Left renal cortex interstitium (tissue), 4 donors: Measurements from ENCODE around the gene DNMT1. TPM values are rescaled to one million over a fixed set of nuclear protein-coding genes. Genes with fewer than 3 reads are reported as not detected.
"Not testable (repeated sequence)": the region's sequence is repeated elsewhere in the genome, so short reads cannot be mapped to it uniquely, and the experiment has no call there.

Experiments used
- DNase-seq, 4 donors: peaks; one replicate each; pipeline ENCODE4 v3.0.0-alpha.2; 2013; ENCODE audit warnings: low read depth in 4 of 4, low spot score in 2 of 4, missing footprints in 1 of 4
- polyA plus RNA-seq, 4 donors: library from polyadenylated mRNA; unstranded; fragments of 120-200 nt; gene quantifications; one replicate each; pipeline ENCODE4 v1.2.1, GENCODE V29; 2013; ENCODE audit not compliant: insufficient read length in 4 of 4

The DNMT1 gene
- polyA plus RNA-seq, 4 donors: 80.7 to 129 (median 108) TPM

DNA sequence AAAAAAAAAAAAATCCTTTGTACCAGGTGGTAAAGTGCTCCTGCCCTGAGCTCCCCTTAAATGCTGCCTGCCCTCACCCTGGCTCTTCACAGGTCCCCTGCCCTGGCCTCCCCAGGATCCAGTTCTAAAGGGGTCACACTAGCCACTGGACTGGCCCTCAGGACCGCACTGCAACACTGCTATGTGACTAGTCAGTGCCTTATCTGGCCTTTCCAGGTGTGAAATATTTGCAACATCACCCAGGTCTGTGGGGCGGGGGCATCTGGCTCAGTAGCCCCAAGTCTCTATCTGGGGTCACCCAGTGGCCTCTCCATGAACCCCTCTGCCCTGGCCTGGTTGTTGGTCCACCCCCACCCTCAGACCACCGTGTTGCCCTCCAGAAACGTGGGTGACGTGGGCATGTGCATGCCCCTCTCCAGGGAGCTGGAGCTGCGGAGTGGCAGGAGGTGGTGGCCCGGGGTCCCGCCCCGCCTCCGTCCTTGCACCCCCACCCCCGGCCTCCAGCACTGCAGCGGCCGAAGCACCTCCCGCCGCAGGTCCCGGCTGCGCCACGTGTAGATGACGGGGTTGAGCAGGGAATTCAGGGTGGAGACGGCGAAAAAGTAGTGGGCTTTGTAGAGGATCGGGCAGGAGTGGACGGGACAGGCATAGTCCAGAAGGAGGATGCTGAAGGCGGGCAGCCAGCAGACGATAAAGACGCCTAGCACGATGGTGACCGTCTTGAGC is 28.9 kb upstream of the DNMT1 start:
- DNase-seq: no peak

- no peak for DNase-seq
Measured at GRCh38 chr19:10222201-10222890, 27.6 kb upstream of the DNMT1 start.

DNA sequence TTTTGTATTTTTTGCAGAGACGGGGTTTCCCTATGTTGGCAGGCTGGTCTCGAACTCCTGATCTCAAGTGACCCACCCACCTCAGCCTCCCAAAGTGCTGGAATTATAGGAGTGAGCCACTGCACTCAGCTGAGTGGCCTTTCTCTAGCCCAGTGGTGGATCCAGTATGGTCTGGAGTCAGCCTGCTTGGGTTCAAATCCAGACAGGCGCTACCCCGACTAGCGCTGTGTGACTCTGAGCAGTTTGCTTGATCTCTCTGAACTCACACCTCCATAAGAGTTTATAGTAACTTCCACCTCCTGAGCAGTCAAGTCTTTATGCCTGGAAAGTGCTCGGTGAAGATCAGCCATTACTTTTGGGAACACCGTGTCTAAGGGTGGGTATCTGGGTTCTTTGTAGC is 25.9 kb upstream of the DNMT1 start:
- DNase-seq: no peak

DNA sequence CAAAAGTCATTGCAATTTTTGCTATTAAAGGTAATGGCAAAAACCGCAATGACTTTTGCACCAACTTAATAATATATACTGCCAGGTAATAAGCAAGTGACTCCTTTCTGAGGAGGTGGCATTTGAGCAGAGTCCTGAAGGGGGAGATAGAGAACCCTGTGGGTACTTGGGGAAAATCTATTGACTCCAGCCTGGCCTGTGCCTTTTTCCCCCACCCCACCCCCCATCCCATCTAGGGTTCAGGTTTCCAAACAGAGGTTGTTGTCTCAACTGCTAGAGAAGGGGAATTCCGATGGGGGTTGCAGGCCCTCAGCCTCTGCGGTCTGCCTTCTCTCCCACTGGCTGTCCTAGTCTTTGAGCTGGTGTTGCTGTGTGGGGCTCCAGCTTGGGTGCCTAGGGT is 24.9 kb upstream of the DNMT1 start:
- DNase-seq: no peak

- DNase-seq: no peak
Measured at GRCh38 chr19:10217085-10217484, 22.3 kb upstream of the DNMT1 start.

DNA sequence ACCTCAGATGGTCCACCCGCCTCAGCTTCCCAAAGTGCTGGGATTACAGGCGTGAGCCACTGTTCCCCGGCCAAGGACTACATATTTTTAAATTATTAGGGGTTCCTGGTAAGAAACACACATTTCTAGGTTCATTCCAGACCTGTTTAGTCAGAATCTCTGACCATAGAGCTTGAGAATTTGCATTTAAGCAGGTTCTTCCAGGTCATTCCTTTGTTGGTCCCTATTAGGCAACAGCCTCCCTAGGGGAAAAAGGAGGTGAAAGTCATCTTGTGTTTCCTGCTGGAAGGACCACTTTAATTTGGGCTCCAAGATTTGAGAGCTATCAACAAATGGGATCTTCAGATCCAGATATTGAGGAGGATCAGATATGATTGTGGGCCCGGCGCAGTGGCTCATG is 20.0 kb upstream of the DNMT1 start:
- DNase-seq: no peak

DNA sequence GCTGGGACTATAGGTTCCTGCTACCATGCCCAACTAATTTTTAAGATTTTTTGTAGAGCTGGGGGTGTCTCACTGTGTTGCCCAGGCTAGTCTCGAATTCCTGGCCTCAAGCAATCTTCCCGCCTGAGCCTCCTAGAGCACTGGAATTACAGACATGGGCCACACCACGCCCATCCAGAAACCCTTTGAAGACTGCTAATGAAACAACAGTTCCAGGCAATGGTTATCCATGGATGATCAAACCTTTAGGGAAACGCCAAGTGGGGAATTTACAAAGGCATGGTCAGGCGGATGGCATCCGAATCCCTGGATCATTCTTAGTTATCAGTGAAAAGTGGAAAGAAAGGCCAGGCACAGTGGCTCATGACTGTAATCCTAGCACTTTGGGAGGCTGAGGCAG is 16.9 kb upstream of the DNMT1 start:
- no peak for DNase-seq

DNA sequence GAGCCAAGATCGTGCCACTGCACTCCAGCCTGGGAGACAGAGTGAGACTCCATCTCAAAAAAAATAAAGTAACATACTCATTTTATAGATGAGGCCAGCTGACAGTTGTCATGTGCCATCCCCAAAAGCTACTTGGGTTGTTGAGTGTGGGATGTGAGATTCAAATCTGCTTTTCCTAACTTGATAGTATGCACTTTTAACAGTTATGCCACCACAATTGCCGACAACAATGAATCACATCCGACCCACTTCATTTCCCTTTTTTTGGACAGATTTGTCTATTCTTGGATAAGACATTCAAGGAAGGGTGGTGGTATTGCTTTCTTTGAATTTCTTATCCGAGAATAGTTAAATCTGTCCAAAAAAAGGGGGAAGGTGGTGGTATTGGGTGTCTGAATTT is 16.3 kb upstream of the DNMT1 start:
- no peak for DNase-seq

GRCh38 chr19:10209315-10209714 is 14.6 kb upstream of the DNMT1 start:
- no peak for DNase-seq

DNA sequence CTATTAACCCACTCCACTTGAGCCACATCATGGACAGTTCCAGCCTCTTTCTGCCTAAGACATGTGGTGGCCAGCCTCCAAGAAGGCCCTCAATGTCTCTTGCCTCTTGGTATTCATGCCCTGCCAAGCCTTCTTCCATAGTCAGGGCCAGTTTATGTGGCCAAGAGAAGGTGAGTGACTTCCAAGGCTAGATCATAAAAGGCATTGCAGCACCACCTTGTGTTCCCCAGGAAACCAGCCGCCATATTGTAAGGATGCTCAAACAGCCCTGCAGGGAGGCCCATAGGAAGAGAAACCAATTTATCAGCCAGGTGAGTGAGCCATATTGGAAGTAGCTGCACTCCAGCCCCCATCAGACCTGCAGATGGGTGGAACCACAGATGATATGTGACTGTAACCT is 12.3 kb upstream of the DNMT1 start:
- no peak for DNase-seq

GRCh38 chr19:10206226-10206885 is 11.6 kb upstream of the DNMT1 start:
- no peak for DNase-seq

DNA sequence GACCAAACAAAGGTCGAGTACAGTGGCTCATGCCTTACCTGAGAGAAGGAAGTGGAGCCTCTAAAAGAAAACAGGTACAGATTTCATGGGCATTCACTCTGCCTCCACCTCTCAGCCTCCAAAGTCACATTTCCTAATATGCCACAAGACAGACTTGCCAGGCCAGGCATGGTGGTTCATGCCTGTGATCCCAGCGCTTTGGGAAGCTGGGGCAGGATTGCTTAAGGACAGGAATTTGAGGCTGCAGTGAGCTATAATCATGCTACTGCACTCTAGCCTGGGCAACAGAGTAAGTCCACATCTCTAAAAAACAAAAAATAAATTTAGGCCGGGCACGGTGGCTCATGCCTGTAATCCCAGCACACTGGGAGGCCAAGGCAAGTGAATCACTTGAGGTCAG is 10.9 kb upstream of the DNMT1 start:
- DNase-seq: no peak

DNA sequence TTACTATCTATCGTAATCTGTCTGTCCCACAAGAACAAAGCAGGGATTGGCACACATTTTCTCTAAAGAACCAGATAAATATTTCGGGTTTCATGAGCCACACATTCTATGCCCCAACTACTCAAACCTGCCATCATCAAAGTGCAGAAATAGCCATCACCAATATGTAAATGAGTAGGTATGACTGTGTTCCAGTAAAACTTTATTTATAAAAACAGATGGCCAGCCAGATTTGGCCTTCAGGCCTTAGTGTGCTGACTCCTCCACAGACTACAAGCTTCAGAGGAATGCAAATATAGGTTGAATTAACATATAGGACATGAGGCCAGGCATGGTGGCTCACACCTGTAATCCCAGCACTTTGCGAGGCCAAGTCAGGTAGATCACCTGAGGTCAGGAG is 8.9 kb upstream of the DNMT1 start:
- no peak for DNase-seq

DNA sequence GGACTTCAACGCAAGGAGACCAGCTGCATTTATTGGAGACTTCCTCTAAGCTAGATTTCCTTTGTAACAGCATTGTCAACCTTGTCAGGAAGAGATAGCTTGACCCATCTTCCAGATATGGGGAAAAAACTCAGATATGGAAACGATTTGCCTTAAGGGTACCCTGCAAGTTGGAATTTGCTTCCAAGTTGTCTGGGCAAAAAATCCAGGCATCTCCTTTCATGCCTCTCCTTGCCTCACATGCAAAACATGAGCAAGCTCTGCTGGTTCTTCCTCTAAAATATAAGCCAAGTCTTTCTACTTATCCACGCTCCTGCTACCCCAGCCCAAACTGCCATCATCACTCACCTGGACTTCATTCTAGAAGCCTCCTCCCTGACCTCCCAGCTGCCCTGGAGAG is 6.4 kb upstream of the DNMT1 start:
- DNase-seq: no peak

DNA sequence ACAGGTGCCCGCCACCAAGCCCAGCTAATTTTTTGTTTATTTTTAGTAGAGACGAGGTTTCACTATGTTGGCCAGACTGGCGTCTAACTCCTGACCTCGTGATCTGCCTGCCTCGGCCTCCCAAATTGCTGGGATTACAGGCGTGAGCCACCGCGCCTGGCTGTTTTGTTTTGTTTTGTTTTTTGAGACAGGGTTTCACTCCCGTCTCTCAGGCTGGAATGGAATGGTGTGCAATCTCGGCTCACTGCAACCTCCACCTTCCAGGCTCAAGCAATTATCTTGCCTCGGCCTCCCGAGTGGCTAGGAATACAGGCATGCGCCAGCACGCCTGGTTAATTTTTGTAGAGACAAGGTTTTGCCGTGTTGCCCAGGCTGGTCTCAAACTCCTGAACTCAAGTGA is 5.3 kb upstream of the DNMT1 start:
- not testable (repeated sequence) for DNase-seq

- not testable (repeated sequence) for DNase-seq
Measured at GRCh38 chr19:10198889-10199644, 4.3 kb upstream of the DNMT1 start.

GRCh38 chr19:10195199-10195519 is 406 bp upstream of the DNMT1 start:
- no peak for DNase-seq

GRCh38 chr19:10193790-10194499 is 808 bp downstream of the DNMT1 start:
- DNase-seq: peak in 1 of 4 donors; percentile 3

GRCh38 chr19:10192922-10193321 is 1.8 kb downstream of the DNMT1 start:
- no peak for DNase-seq

- no peak for DNase-seq
Measured at GRCh38 chr19:10191347-10191746, 3.4 kb downstream of the DNMT1 start.

DNA sequence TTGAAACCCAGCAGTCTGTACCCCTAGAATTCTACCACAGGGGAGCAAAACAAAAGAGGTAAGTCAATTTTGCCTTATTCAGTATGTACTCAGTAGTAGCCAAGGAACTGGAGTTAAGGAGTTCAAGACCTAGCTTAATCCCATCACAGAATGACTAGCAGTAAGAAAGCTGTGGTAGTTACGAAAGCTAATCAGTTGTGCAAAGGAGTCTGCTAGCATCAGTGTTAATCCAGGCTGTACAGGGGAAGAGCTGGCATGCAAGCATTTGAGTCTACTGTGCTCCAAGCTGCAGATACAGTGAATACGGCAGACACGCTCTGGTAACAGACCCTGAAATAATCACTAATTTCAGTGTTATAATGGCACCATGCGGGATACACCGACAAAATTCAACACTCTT is 4.7 kb downstream of the DNMT1 start:
- DNase-seq: no peak
